ENCODE data around the gene STAT5A. TPM values are rescaled to one million over a fixed set of nuclear protein-coding genes. Genes with fewer than 3 reads are reported as not detected.

Gene STAT5A
- total RNA-seq, 1 experiment from 2014 or later = 6.4 TPM

DNA sequence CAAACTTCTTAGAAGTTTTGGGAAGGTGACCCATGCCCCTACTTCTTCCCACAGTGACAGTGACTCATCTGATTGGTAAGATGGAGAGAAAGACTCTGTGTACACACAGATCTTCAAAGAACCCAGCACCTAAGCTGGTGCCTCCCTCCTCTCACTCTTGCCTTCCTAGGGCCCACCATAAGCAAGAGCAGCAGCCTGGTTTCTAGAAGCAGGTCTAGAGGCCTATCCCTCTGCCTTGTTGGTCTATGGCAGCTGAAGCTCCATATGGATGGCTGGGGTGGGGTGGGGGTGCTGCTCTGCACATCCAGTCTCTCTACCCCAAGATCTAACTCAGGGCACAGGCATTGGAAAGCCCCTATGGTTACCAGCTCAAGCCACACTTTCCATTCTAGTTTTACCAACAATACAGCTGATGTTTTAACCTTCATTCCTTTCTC lies 52.4 kb downstream of the STAT5A start:
- H3K36me3 Mint-ChIP-seq (ENCODE audit: insufficient read depth in 1 of 3, low read depth in 3 of 3) = peaks cover 37 to 80% (median 70%) of the 10 kb centered on the region in 3 experiments; a peak in 6 of 7 replicates
- Histone ChIP-seq H2BK20ac (ENCODE audit: low read depth, low read length, poor library complexity, severe bottlenecking) (no peak overlapping the region), H3K4ac (ENCODE audit: low read depth, low read length) (no peak overlapping the region), H3K79me2 (ENCODE audit: insufficient read depth, low read length) (no peaks in the 10 kb centered on the region), H3K56ac (ENCODE audit: insufficient read length, low read depth, low read length) (no peak overlapping the region), H2BK12ac (ENCODE audit: insufficient read length, low read depth, low read length) (no peak overlapping the region), H3K23ac (ENCODE audit: insufficient read length, low read depth, low read length) (no peak overlapping the region), H3K14ac (ENCODE audit: insufficient read depth, low read length) (no peak overlapping the region), H3K27ac (ENCODE audit: insufficient read length, low read depth, low read length) (no peak overlapping the region), H3K18ac (ENCODE audit: insufficient read length, low read depth, low read length) (no peak overlapping the region), H4K91ac (ENCODE audit: insufficient read length, low read depth, low read length) (no peak overlapping the region), H4K8ac (replicated peaks; ENCODE audit: insufficient read length, low read depth, low read length) (no peak overlapping the region), H3K9me3 (ENCODE audit: control insufficient read depth, low read depth, low read length) (no peaks in the 10 kb centered on the region), H2AFZ (ENCODE audit: low read length) (no peak overlapping the region), H3K9ac (ENCODE audit: extremely low read depth, insufficient read length, low read length) (no peak overlapping the region), H2BK120ac (ENCODE audit: low read depth, low read length, poor library complexity, severe bottlenecking) (no peak overlapping the region), H3K79me1 (ENCODE audit: insufficient read depth, low read depth, low read length, poor library complexity, severe bottlenecking) (no peaks in the 10 kb centered on the region), H4K20me1 (ENCODE audit: control insufficient read depth, insufficient read depth, insufficient read length) (peaks cover 3% of the 10 kb centered on the region), H3T11ph (ENCODE audit: low read length) (no peak overlapping the region), H2BK15ac (ENCODE audit: low read depth, low read length) (no peak overlapping the region), H4K5ac (ENCODE audit: insufficient read length, low read depth, low read length) (no peak overlapping the region), H3K27me3 (ENCODE audit: insufficient read depth, low read length) (no peaks in the 10 kb centered on the region), H3K23me2 (ENCODE audit: insufficient read length, low read depth, low read length, poor library complexity, severe bottlenecking) (no peaks in the 10 kb centered on the region), H2AK5ac (ENCODE audit: insufficient read length, low read length) (no peak overlapping the region), H3K4me1 (ENCODE audit: insufficient read depth, low read length) (no peaks in the 10 kb centered on the region), H3K4me2 (ENCODE audit: insufficient read depth, insufficient read length, low read length) (no peak overlapping the region), H2BK5ac (ENCODE audit: insufficient read length, low read length) (no peak overlapping the region)
- H3K27me3 Mint-ChIP-seq (ENCODE audit: low read depth) = no peaks in the 10 kb centered on the region; the same call in 1 of the 2 replicates
- no peaks in the 10 kb centered on the region for H3K9me3 Mint-ChIP-seq
- H3K27ac Mint-ChIP-seq = peak overlapping the region in 2 of 3 experiments; percentile 36 to 43; a peak in 2 of 7 replicates
- peaks cover 4% of the 10 kb centered on the region in 2 experiments for H3K4me1 Mint-ChIP-seq
- DNase-seq = no peak
- TF ChIP-seq, protein P1, sequence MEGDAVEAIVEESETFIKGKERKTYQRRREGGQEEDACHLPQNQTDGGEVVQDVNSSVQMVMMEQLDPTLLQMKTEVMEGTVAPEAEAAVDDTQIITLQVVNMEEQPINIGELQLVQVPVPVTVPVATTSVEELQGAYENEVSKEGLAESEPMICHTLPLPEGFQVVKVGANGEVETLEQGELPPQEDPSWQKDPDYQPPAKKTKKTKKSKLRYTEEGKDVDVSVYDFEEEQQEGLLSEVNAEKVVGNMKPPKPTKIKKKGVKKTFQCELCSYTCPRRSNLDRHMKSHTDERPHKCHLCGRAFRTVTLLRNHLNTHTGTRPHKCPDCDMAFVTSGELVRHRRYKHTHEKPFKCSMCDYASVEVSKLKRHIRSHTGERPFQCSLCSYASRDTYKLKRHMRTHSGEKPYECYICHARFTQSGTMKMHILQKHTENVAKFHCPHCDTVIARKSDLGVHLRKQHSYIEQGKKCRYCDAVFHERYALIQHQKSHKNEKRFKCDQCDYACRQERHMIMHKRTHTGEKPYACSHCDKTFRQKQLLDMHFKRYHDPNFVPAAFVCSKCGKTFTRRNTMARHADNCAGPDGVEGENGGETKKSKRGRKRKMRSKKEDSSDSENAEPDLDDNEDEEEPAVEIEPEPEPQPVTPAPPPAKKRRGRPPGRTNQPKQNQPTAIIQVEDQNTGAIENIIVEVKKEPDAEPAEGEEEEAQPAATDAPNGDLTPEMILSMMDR (conservative IDR thresholded peaks at IDR 0.05) = no peak
- H3K4me3 Mint-ChIP-seq = no peak overlapping the region
